Endodermal cell (in vitro differentiated cells): ENCODE measurements around the gene TMEM129. TPM values are rescaled to one million over a fixed set of nuclear protein-coding genes. Genes with fewer than 3 reads are reported as not detected.

Source experiments
- DNase-seq: peaks from one replicate; pipeline ENCODE4 v3.0.0-alpha.2; 2017
- H3K27ac ChIP-seq: 2 replicates; pipeline ENCODE4 v1.5.1; 2013; ENCODE audit warnings: mild to moderate bottlenecking, low read depth, low read length, moderate library complexity
- H3K27me3 ChIP-seq: 2 replicates; pipeline ENCODE4 v1.6.1; 2013; ENCODE audit warnings: mild to moderate bottlenecking, low read length, moderate library complexity; ENCODE audit not compliant: insufficient read depth, control insufficient read depth, poor library complexity, severe bottlenecking
- H3K36me3 ChIP-seq: 2 replicates; pipeline ENCODE4 v1.7.0; 2013; ENCODE audit warnings: mild to moderate bottlenecking, low read length, moderate library complexity; ENCODE audit not compliant: control insufficient read depth, insufficient read depth
- H3K4me1 ChIP-seq: one replicate; pipeline ENCODE4 v1.7.0; 2013; ENCODE audit warnings: low read length; ENCODE audit not compliant: control insufficient read depth, insufficient read depth
- H3K4me3 ChIP-seq: 2 replicates; pipeline ENCODE4 v1.5.1; 2013; ENCODE audit warnings: mild to moderate bottlenecking, low read length, moderate library complexity
- H3K9ac ChIP-seq: 2 replicates; pipeline ENCODE4 v1.6.1; 2013; ENCODE audit warnings: mild to moderate bottlenecking, low read length, moderate library complexity; ENCODE audit not compliant: poor library complexity, severe bottlenecking; ENCODE audit errors: extremely low read depth
- H3K9me3 ChIP-seq: 2 replicates; pipeline ENCODE4 v1.6.1; 2013; ENCODE audit warnings: mild to moderate bottlenecking, low read length, moderate library complexity; ENCODE audit not compliant: control insufficient read depth
- H3K27ac Mint-ChIP-seq: 2 replicates; pipeline ENCODE4 v1.8.0; 2020; ENCODE audit warnings: mixed read lengths
- H3K27me3 Mint-ChIP-seq: 2 replicates; pipeline ENCODE4 v1.8.0; 2021; ENCODE audit warnings: mild to moderate bottlenecking, mixed read lengths; ENCODE audit not compliant: insufficient read depth
- H3K36me3 Mint-ChIP-seq: 2 replicates; pipeline ENCODE4 v1.8.0; 2020; ENCODE audit warnings: low read depth, mixed read lengths
- H3K4me1 Mint-ChIP-seq: 2 replicates; pipeline ENCODE4 v1.8.0; 2020; ENCODE audit warnings: mixed read lengths
- H3K4me3 Mint-ChIP-seq: 2 replicates; pipeline ENCODE4 v1.8.0; 2020; ENCODE audit warnings: mild to moderate bottlenecking, moderate library complexity, mixed read lengths
- H3K9me3 Mint-ChIP-seq: 2 replicates; pipeline ENCODE4 v1.8.0; 2020; ENCODE audit warnings: mild to moderate bottlenecking, mixed read lengths
- WGBS, 2 experiments: methylation state at CpG; one replicate each; pipeline versions ENCODE4 v1.1.5 to v1.1.7; 2013; ENCODE audit warnings: missing lambda C conversion rate in 2 of 2, mixed read lengths in 1 of 2; ENCODE audit not compliant: insufficient coverage in 1 of 2, insufficient read length in 1 of 2; 5-methylcytosine and 5-hydroxymethylcytosine counted together
- total RNA-seq, 2 donors: library from RNA; stranded (reverse); fragmentation: NEBNext Ultra II Directional in 1 of 2; extraction: Animal tissue kit (Norgen Biotek cat#: 25700) in 1 of 2; gene quantifications; 2 replicates in 1 of 2; 3 replicates in 1 of 2; pipeline ENCODE4 v1.2.1, GENCODE V29; 2021
- TF ChIP-seq, protein P1 (sequence below): fragments of 200-600 bp; sonication (generic); conservative IDR thresholded peaks from 2 replicates; pipeline ENCODE4 v1.5.0; 2021; ENCODE audit warnings: antibody characterized with exemption, mild to moderate bottlenecking

The TMEM129 gene
- total RNA-seq, 2 donors from 2014 or later: 33.6 to 41.7 TPM

- Histone ChIP-seq H3K4me1 (no peaks in the 10 kb centered on the region), H3K27ac (no peak overlapping the region), H3K4me3 (no peak overlapping the region), H3K9ac (no peak overlapping the region), H3K9me3 (peaks cover 8% of the 10 kb centered on the region), H3K27me3 (no peaks in the 10 kb centered on the region), H3K36me3 (peaks cover 91% of the 10 kb centered on the region)
- Mint-ChIP-seq H3K36me3 (peaks cover 70% of the 10 kb centered on the region), H3K27me3 (no peaks in the 10 kb centered on the region), H3K9me3 (no peaks in the 10 kb centered on the region), H3K4me3 (no peak overlapping the region), H3K27ac (no peak overlapping the region), H3K4me1 (peaks cover 4% of the 10 kb centered on the region)
- 97 to 98% methylated on average over 10 of the region's 10 CpGs for WGBS, 2 experiments
- DNase-seq: no peak
- TF ChIP-seq, protein P1, sequence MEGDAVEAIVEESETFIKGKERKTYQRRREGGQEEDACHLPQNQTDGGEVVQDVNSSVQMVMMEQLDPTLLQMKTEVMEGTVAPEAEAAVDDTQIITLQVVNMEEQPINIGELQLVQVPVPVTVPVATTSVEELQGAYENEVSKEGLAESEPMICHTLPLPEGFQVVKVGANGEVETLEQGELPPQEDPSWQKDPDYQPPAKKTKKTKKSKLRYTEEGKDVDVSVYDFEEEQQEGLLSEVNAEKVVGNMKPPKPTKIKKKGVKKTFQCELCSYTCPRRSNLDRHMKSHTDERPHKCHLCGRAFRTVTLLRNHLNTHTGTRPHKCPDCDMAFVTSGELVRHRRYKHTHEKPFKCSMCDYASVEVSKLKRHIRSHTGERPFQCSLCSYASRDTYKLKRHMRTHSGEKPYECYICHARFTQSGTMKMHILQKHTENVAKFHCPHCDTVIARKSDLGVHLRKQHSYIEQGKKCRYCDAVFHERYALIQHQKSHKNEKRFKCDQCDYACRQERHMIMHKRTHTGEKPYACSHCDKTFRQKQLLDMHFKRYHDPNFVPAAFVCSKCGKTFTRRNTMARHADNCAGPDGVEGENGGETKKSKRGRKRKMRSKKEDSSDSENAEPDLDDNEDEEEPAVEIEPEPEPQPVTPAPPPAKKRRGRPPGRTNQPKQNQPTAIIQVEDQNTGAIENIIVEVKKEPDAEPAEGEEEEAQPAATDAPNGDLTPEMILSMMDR: no peak
Measured at GRCh38 chr4:1731180-1731579, 10.1 kb upstream of the TMEM129 start.

GRCh38 chr4:1730532-1731135 lies 9.5 kb upstream of the TMEM129 start:
- TF ChIP-seq, protein P1: no peak
- no peaks in the 10 kb centered on the region for H3K9me3 Mint-ChIP-seq
- no peak overlapping the region for H3K4me3 ChIP-seq
- peaks cover 91% of the 10 kb centered on the region for H3K36me3 ChIP-seq
- DNase-seq: no peak
- no peak overlapping the region for H3K4me3 Mint-ChIP-seq
- H3K9ac ChIP-seq: no peak overlapping the region
- peaks cover 65% of the 10 kb centered on the region for H3K36me3 Mint-ChIP-seq
- H3K4me1 Mint-ChIP-seq: peaks cover 5% of the 10 kb centered on the region
- no peaks in the 10 kb centered on the region for H3K4me1 ChIP-seq
- H3K9me3 ChIP-seq: peaks cover 3% of the 10 kb centered on the region
- H3K27me3 ChIP-seq: no peaks in the 10 kb centered on the region
- no peak overlapping the region for H3K27ac Mint-ChIP-seq
- 97 to 98% methylated on average over 9 to 16 of the region's 16 CpGs for WGBS, 2 experiments
- H3K27me3 Mint-ChIP-seq: no peaks in the 10 kb centered on the region
- H3K27ac ChIP-seq: no peak overlapping the region

GRCh38 chr4:1728061-1728980 lies 7.2 kb upstream of the TMEM129 start:
- Mint-ChIP-seq H3K9me3 (no peaks in the 10 kb centered on the region), H3K27ac (peak overlapping the region; percentile 44), H3K27me3 (no peaks in the 10 kb centered on the region), H3K4me3 (no peak overlapping the region), H3K4me1 (peaks cover 5% of the 10 kb centered on the region), H3K36me3 (peaks cover 65% of the 10 kb centered on the region)
- H3K36me3 ChIP-seq: peaks cover 85% of the 10 kb centered on the region
- no peak overlapping the region for H3K27ac ChIP-seq
- no peaks in the 10 kb centered on the region for H3K27me3 ChIP-seq
- no peak for DNase-seq
- TF ChIP-seq, protein P1: peak; percentile 41
- no peaks in the 10 kb centered on the region for H3K9me3 ChIP-seq
- no peaks in the 10 kb centered on the region for H3K4me1 ChIP-seq
- no peak overlapping the region for H3K9ac ChIP-seq
- 96 to 98% methylated on average over 24 to 31 of the region's 31 CpGs for WGBS, 2 experiments
- H3K4me3 ChIP-seq: no peak overlapping the region
